ENCODE measurements around the gene BAG2.

BAG2 gene

GRCh38 chr6:57174511-57174907, 2.4 kb downstream of the BAG2 start:
- no peak for DNase-seq (ENCODE audit: low read depth)

GRCh38 chr6:57177545-57178265, 5.6 kb downstream of the BAG2 start:
- no peak for DNase-seq (ENCODE audit: low read depth)

GRCh38 chr6:57180596-57180995, 8.5 kb downstream of the BAG2 start:
- no peak for DNase-seq (ENCODE audit: low read depth)

GRCh38 chr6:57182017-57182432, 9.9 kb downstream of the BAG2 start:
- no peak for DNase-seq (ENCODE audit: low read depth)

GRCh38 chr6:57183336-57183735, 11.2 kb downstream of the BAG2 start:
- no peak for DNase-seq (ENCODE audit: low read depth)

- no peak for DNase-seq (ENCODE audit: low read depth)
Measured at GRCh38 chr6:57190140-57190539, 18.0 kb downstream of the BAG2 start.

- DNase-seq (ENCODE audit: low read depth), result no peak
Measured at GRCh38 chr6:57193177-57193576, 21.1 kb downstream of the BAG2 start.

- DNase-seq (ENCODE audit: low read depth), result no peak
Measured at GRCh38 chr6:57195457-57195856, 23.3 kb downstream of the BAG2 start.

- DNase-seq (ENCODE audit: low read depth), result no peak
Measured at GRCh38 chr6:57198926-57199636, 27.0 kb downstream of the BAG2 start.

- no peak for DNase-seq (ENCODE audit: low read depth)
Measured at GRCh38 chr6:57201718-57202117, 29.6 kb downstream of the BAG2 start.

GRCh38 chr6:57205550-57206328, 33.6 kb downstream of the BAG2 start:
- DNase-seq (ENCODE audit: low read depth), result no peak

- DNase-seq (ENCODE audit: low read depth), result no peak
Measured at GRCh38 chr6:57207141-57207540, 35.0 kb downstream of the BAG2 start.

GRCh38 chr6:57207872-57208271, 35.7 kb downstream of the BAG2 start:
- no peak for DNase-seq (ENCODE audit: low read depth)

- no peak for DNase-seq (ENCODE audit: low read depth)
Measured at GRCh38 chr6:57209030-57209429, 36.9 kb downstream of the BAG2 start.

- no peak for DNase-seq (ENCODE audit: low read depth)
Measured at GRCh38 chr6:57210060-57210459, 37.9 kb downstream of the BAG2 start.

GRCh38 chr6:57215260-57215659, 43.1 kb downstream of the BAG2 start:
- no peak for DNase-seq (ENCODE audit: low read depth)

- no peak for DNase-seq (ENCODE audit: low read depth)
Measured at GRCh38 chr6:57216235-57217101, 44.3 kb downstream of the BAG2 start.

- DNase-seq (ENCODE audit: low read depth), result no peak
Measured at GRCh38 chr6:57217270-57217669, 45.1 kb downstream of the BAG2 start.

- DNase-seq (ENCODE audit: low read depth), result no peak
Measured at GRCh38 chr6:57220083-57220703, 48.1 kb downstream of the BAG2 start.

- DNase-seq (ENCODE audit: low read depth), result peak; percentile 18
Measured at GRCh38 chr6:57221191-57221935, 49.2 kb downstream of the BAG2 start.

Data from CMK (cell line).